GM19240 (cell line): ENCODE data around the gene WASF2.
A peak's percentile ranks its signal among the peaks of the same experiment; 100 is the strongest.
"Not testable (repeated sequence)": the region's sequence is repeated elsewhere in the genome, so short reads cannot be mapped to it uniquely, and the experiment has no call there.

Experiments used
- DNase-seq: peaks from one replicate; pipeline ENCODE4 v3.0.0; 2011; ENCODE audit warnings: low spot score; ENCODE audit not compliant: insufficient read length

WASF2 gene

GRCh38 chr1:27427816-27428315 is 62.1 kb downstream of the WASF2 start:
- DNase-seq: no peak

GRCh38 chr1:27427329-27427728 is 62.6 kb downstream of the WASF2 start:
- DNase-seq: no peak

- DNase-seq: no peak
Observed at GRCh38 chr1:27423709-27424108, 66.3 kb downstream of the WASF2 start.

GRCh38 chr1:27418326-27419185 is 71.4 kb downstream of the WASF2 start:
- peak; percentile 53 for DNase-seq

- no peak for DNase-seq
Observed at GRCh38 chr1:27417713-27418112, 72.3 kb downstream of the WASF2 start.

- no peak for DNase-seq
Observed at GRCh38 chr1:27416387-27417111, 73.4 kb downstream of the WASF2 start.

GRCh38 chr1:27414091-27414490 is 75.9 kb downstream of the WASF2 start:
- no peak for DNase-seq

- no peak for DNase-seq
Observed at GRCh38 chr1:27413004-27413403, 77.0 kb downstream of the WASF2 start.

- DNase-seq: no peak
Observed at GRCh38 chr1:27412502-27412901, 77.5 kb downstream of the WASF2 start.

GRCh38 chr1:27410709-27411108 is 79.3 kb downstream of the WASF2 start:
- DNase-seq: no peak

- DNase-seq: no peak
Observed at GRCh38 chr1:27409669-27410068, 80.3 kb downstream of the WASF2 start.

GRCh38 chr1:27408151-27408550 is 81.8 kb downstream of the WASF2 start:
- DNase-seq: no peak

- DNase-seq: not testable (repeated sequence)
Observed at GRCh38 chr1:27406791-27407190, 83.2 kb downstream of the WASF2 start.

GRCh38 chr1:27406362-27406680 is 83.6 kb downstream of the WASF2 start:
- DNase-seq: no peak

- not testable (repeated sequence) for DNase-seq
Observed at GRCh38 chr1:27405598-27406361, 84.2 kb downstream of the WASF2 start.

- DNase-seq: no peak
Observed at GRCh38 chr1:27405074-27405473, 84.9 kb downstream of the WASF2 start.

GRCh38 chr1:27403931-27404330 is 86.0 kb downstream of the WASF2 start:
- DNase-seq: no peak

- no peak for DNase-seq
Observed at GRCh38 chr1:27403065-27403726, 86.8 kb downstream of the WASF2 start.

GRCh38 chr1:27402349-27402754 is 87.6 kb downstream of the WASF2 start:
- DNase-seq: no peak

GRCh38 chr1:27400963-27401341 is 89.0 kb downstream of the WASF2 start:
- DNase-seq: no peak
